ENCODE results near the gene NEU2. TPM values are rescaled to one million over a fixed set of nuclear protein-coding genes. Genes with fewer than 3 reads are reported as not detected.

The NEU2 gene
- total RNA-seq, 4 donors from 2014 or later: not detected

DNA sequence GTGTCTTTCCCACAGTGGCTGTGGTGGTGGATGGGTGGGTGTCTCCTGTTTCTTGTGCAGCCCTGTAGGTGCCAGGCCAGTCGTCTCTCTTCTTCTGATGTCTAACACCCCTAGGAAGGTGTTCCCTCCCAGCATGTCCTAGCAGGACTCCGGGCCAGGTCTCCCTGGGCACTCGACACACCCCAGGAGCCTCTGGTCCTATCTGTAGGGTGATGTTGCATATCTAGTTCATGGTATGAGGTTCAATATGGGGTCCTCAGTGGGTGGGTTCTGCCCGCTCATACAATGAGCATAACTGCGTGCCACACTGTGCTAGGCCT, 33.8 kb upstream of the NEU2 start:
- H3K9me3 ChIP-seq: no peaks in the 10 kb centered on the region
- H3K27ac ChIP-seq (replicated peaks in 1 of 4): no peak overlapping the region
- TF ChIP-seq, protein P1, sequence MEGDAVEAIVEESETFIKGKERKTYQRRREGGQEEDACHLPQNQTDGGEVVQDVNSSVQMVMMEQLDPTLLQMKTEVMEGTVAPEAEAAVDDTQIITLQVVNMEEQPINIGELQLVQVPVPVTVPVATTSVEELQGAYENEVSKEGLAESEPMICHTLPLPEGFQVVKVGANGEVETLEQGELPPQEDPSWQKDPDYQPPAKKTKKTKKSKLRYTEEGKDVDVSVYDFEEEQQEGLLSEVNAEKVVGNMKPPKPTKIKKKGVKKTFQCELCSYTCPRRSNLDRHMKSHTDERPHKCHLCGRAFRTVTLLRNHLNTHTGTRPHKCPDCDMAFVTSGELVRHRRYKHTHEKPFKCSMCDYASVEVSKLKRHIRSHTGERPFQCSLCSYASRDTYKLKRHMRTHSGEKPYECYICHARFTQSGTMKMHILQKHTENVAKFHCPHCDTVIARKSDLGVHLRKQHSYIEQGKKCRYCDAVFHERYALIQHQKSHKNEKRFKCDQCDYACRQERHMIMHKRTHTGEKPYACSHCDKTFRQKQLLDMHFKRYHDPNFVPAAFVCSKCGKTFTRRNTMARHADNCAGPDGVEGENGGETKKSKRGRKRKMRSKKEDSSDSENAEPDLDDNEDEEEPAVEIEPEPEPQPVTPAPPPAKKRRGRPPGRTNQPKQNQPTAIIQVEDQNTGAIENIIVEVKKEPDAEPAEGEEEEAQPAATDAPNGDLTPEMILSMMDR (IDR thresholded peaks at IDR 0.05): no peak
- TF ChIP-seq EP300 (IDR thresholded peaks at IDR 0.05) (no peak), POLR2AphosphoS5 (IDR thresholded peaks at IDR 0.05) (no peak), POLR2A (IDR thresholded peaks at IDR 0.05; ENCODE audit: low read depth) (no peak)
- intact Hi-C loops (cut with DNase I): no loop called here
- H3K36me3 ChIP-seq: no peaks in the 10 kb centered on the region
- no peaks in the 10 kb centered on the region for H3K4me1 ChIP-seq
- no peak for DNase-seq (ENCODE audit: extremely low spot score)
- H3K4me3 ChIP-seq: no peak overlapping the region
- peaks cover 0 to 13% (median 0%) of the 10 kb centered on the region in 4 donors for H3K27me3 ChIP-seq
- 93% methylated on average over 3 of the region's 5 CpGs for WGBS

DNA sequence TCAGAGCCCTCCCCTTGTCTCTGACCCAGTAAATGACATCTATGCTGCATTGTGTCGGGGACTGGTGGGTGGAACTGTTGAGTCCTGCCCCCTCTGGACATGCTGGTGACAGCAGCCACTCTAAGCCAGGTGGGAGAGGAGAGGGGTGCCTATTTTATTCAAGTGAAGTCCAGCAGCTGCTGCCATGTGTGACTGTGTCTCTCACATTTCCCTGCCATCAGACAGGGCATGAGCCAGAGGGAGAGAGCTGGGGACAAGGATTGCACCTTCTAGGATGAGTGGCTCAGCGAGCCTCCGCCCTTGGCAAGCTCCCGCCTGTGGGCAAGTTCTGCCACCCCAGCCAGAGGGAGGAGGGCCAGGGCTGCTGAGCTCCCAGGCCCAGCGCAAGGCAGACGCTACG, 33.1 kb upstream of the NEU2 start:
- Histone ChIP-seq H3K27ac (replicated peaks in 1 of 4) (no peak overlapping the region), H3K36me3 (no peaks in the 10 kb centered on the region), H3K4me3 (no peak overlapping the region), H3K4me1 (no peaks in the 10 kb centered on the region), H3K27me3 (peaks cover 0 to 13% (median 0%) of the 10 kb centered on the region in 4 donors), H3K9me3 (no peaks in the 10 kb centered on the region)
- TF ChIP-seq POLR2A (IDR thresholded peaks at IDR 0.05; ENCODE audit: low read depth): no peak
- no peak for TF ChIP-seq EP300 (IDR thresholded peaks at IDR 0.05)
- TF ChIP-seq, protein P1 (IDR thresholded peaks at IDR 0.05): no peak
- TF ChIP-seq POLR2AphosphoS5 (IDR thresholded peaks at IDR 0.05): no peak
- WGBS: 97% methylated on average over 4 of the region's 7 CpGs
- DNase-seq (ENCODE audit: extremely low spot score): no peak
- intact Hi-C loops (cut with DNase I): no loop called here

DNA sequence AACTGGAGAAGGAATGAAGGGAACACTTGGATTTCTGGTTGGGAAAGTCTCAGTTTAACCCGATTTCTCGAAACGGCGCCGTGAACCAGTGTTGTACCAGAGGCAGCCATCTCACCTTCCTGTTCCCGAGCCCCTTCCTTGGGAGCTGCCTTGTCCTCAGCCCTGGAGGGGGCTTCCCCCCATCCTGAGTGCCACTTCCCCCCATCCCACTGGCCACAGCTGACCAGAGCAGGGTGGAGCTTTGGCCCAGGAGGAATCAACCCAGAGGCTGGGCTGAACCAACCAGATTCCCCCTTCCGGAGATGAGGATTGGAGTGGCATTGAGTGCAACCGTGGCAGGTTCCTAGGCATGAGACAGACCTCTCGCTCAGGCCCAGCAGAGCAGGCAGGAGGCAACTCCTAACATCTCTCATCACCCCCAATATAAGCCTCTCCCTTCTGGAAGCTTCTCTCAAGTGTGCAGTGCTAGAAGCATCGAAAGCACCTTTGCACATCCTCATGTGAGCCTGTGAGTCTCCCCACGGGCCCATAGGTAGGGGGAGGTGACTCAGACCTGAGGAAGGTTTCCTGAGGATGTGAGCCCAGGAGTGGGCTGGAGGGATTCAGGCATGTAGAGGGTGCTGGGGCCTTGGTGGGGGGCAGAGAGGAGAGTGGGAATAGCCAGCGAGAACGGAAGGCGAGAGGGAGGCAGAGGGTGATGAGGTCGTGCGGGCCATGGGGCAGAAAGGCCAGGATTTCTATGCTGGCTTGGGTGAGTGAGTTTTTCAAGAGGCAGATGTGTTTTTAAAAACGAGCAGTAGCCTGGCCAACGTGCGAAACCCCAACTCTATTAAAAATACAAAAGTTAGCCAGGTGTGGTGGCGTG, 31.4 kb upstream of the NEU2 start:
- intact Hi-C loops (cut with DNase I): no loop called here
- no peak overlapping the region for H3K4me3 ChIP-seq
- H3K9me3 ChIP-seq: no peaks in the 10 kb centered on the region
- no peak for DNase-seq (ENCODE audit: extremely low spot score)
- 91% methylated on average over 19 of the region's 20 CpGs for WGBS
- no peak overlapping the region for H3K27ac ChIP-seq (replicated peaks in 1 of 4)
- no peaks in the 10 kb centered on the region for H3K4me1 ChIP-seq
- no peaks in the 10 kb centered on the region for H3K36me3 ChIP-seq
- TF ChIP-seq, protein P1 (IDR thresholded peaks at IDR 0.05): no peak
- TF ChIP-seq POLR2A (IDR thresholded peaks at IDR 0.05; ENCODE audit: low read depth) (no peak), POLR2AphosphoS5 (IDR thresholded peaks at IDR 0.05) (no peak), EP300 (IDR thresholded peaks at IDR 0.05) (no peak)
- peaks cover 0 to 13% (median 0%) of the 10 kb centered on the region in 4 donors for H3K27me3 ChIP-seq

DNA sequence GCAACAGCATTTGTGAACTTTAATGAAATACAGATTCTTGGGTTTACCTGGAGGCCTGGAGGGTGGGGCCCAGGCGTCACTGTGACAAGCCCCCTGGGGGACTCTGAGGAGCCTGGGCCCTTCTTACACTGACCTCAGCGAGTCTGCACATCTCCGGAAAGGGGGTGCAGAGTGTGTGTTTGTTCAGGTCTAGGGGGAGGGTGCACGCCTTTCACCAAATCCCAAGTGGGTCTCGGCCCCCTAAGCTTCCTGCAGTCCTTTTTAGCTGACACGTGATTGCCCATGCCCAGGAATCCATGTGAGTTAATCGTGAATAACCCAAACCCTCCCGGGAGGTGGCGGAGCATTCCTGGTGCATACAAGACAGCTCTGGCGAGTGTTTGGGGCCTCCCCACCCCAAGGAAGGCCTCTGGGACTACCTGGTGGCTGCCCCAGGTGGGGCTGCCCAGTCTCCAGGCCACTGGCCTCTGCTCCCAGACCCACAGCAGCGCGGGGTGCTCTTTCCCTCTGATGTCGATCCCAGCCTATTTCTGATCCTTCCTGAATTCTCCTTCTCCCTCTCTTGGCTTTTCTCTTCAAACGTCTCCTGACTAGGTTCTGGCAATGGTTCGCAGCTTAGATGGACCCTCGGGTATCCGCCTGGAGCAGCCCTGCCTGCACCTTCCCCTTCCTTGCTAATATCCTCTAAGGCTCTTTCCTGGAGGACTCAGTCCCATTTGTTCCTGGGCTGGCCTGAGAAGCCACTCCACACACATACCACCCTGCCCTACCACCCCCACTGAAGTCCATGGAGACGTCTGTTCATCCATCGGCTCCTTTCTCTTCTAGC, 29.4 kb upstream of the NEU2 start:
- Histone ChIP-seq H3K27me3 (peaks cover 0 to 9% (median 0%) of the 10 kb centered on the region in 4 donors), H3K9me3 (no peaks in the 10 kb centered on the region), H3K4me1 (no peaks in the 10 kb centered on the region), H3K36me3 (no peaks in the 10 kb centered on the region), H3K27ac (replicated peaks in 1 of 4) (no peak overlapping the region), H3K4me3 (no peak overlapping the region)
- TF ChIP-seq EP300 (IDR thresholded peaks at IDR 0.05) (no peak), POLR2A (IDR thresholded peaks at IDR 0.05; ENCODE audit: low read depth) (no peak), POLR2AphosphoS5 (IDR thresholded peaks at IDR 0.05) (no peak)
- TF ChIP-seq, protein P1 (IDR thresholded peaks at IDR 0.05): no peak
- intact Hi-C loops (cut with DNase I): no loop called here
- 84% methylated on average over 19 of the region's 19 CpGs for WGBS
- DNase-seq (ENCODE audit: extremely low spot score): no peak
